ENCODE results near the gene NME7. TPM values are rescaled to one million over a fixed set of nuclear protein-coding genes. Genes with fewer than 3 reads are reported as not detected.

The NME7 gene
- total and polyA plus RNA-seq, 10 donors: 4.0 to 22.0 (median 9.7) TPM

GRCh38 chr1:169204157-169204556, 163.4 kb downstream of the NME7 start:
- Histone ChIP-seq H3K27me3 (replicated peaks in 1 of 7) (no peaks in the 10 kb centered on the region), H3K4me3 (no peak overlapping the region), H3K27ac (no peak overlapping the region), H3K9me3 (no peaks in the 10 kb centered on the region), H3K4me1 (no peaks in the 10 kb centered on the region), H3K36me3 (no peaks in the 10 kb centered on the region)
- no peak for DNase-seq
- intact Hi-C loops (cut with DNase I; ENCODE audit: low total_unique reads): no loop called here
- no peak for TF ChIP-seq POLR2AphosphoS5 (IDR thresholded peaks at IDR 0.05)
- no peak for TF ChIP-seq POLR2A (IDR thresholded peaks at IDR 0.05)
- TF ChIP-seq, protein P1, sequence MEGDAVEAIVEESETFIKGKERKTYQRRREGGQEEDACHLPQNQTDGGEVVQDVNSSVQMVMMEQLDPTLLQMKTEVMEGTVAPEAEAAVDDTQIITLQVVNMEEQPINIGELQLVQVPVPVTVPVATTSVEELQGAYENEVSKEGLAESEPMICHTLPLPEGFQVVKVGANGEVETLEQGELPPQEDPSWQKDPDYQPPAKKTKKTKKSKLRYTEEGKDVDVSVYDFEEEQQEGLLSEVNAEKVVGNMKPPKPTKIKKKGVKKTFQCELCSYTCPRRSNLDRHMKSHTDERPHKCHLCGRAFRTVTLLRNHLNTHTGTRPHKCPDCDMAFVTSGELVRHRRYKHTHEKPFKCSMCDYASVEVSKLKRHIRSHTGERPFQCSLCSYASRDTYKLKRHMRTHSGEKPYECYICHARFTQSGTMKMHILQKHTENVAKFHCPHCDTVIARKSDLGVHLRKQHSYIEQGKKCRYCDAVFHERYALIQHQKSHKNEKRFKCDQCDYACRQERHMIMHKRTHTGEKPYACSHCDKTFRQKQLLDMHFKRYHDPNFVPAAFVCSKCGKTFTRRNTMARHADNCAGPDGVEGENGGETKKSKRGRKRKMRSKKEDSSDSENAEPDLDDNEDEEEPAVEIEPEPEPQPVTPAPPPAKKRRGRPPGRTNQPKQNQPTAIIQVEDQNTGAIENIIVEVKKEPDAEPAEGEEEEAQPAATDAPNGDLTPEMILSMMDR (IDR thresholded peaks at IDR 0.05 in 8 of 11, conservative IDR thresholded peaks at IDR 0.05 in 3 of 11): no peak

- DNase-seq: no peak
- Histone ChIP-seq H3K27ac (no peak overlapping the region), H3K27me3 (replicated peaks in 1 of 7) (no peaks in the 10 kb centered on the region), H3K4me1 (no peaks in the 10 kb centered on the region), H3K4me3 (no peak overlapping the region), H3K9me3 (peaks cover 0 to 2% (median 0%) of the 10 kb centered on the region in 8 donors), H3K36me3 (no peaks in the 10 kb centered on the region)
- intact Hi-C loops (cut with DNase I; ENCODE audit: low total_unique reads): no loop called here
- 95 to 99% (median 96%) methylated on average over 3 of the region's 3 CpGs for WGBS, 5 donors
- TF ChIP-seq POLR2A (IDR thresholded peaks at IDR 0.05): no peak
- TF ChIP-seq, protein P1 (IDR thresholded peaks at IDR 0.05 in 8 of 11, conservative IDR thresholded peaks at IDR 0.05 in 3 of 11): no peak
- TF ChIP-seq POLR2AphosphoS5 (IDR thresholded peaks at IDR 0.05): no peak
Measured at GRCh38 chr1:169202791-169203665, 164.6 kb downstream of the NME7 start.

DNA sequence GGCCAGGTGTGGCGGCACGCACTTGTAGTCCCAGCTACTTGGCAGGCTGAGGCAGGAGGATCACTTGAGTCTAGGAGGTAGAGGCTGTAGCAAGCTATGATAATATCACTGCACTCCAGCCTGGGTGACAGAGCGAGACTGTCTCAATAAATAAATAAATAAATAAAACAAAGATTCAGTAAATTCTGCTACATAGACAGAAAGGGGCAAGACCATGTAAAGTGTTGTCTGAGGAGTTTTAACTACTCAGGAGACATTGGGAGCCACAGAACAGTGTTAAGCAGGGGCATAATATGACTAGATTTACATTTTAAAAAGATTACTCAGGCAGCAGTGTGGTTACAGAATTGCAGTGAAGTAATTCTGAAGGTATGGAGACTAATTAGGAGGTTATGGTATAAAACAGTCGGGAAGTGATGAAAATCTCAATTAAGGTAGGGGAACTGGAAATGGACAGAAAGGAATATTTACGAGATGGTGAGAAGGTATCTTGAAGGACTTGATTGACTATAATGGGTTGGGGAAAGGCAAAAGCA, 166.4 kb downstream of the NME7 start:
- intact Hi-C loops (cut with DNase I; ENCODE audit: low total_unique reads): no loop called here
- no peak for DNase-seq
- H3K36me3 ChIP-seq: no peaks in the 10 kb centered on the region
- TF ChIP-seq, protein P1 (IDR thresholded peaks at IDR 0.05 in 8 of 11, conservative IDR thresholded peaks at IDR 0.05 in 3 of 11): no peak
- no peak for TF ChIP-seq POLR2A (IDR thresholded peaks at IDR 0.05)
- TF ChIP-seq POLR2AphosphoS5 (IDR thresholded peaks at IDR 0.05): no peak
- peaks cover 0 to 9% (median 2%) of the 10 kb centered on the region in 8 donors for H3K9me3 ChIP-seq
- no peak overlapping the region for H3K4me3 ChIP-seq
- no peaks in the 10 kb centered on the region for H3K4me1 ChIP-seq
- H3K27me3 ChIP-seq (replicated peaks in 1 of 7): no peaks in the 10 kb centered on the region
- no peak overlapping the region for H3K27ac ChIP-seq
- 96 to 100% (median 96%) methylated on average over 5 of the region's 5 CpGs for WGBS, 5 donors

DNA sequence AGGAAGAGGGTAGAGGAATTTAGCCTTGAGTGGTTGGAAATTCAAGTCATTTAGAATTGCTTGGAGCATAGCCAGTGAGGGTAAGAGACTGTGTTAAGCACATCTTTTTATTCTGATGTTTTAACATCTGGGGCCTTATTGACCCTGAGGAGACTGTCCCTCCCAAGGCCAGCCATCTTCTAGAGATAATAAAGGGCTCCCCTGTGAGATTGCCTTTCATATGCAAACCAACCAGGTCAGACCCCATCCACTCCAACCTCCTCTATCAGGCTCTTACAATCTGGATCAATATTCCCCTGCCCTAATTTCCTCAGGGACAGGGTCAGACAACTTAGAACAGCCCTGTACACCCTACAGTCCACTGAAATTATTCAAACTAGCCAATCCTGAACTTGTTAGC, 167.3 kb downstream of the NME7 start:
- intact Hi-C loops (cut with DNase I; ENCODE audit: low total_unique reads): no loop called here
- no peaks in the 10 kb centered on the region for H3K36me3 ChIP-seq
- peaks cover 0 to 9% (median 2%) of the 10 kb centered on the region in 8 donors for H3K9me3 ChIP-seq
- TF ChIP-seq POLR2AphosphoS5 (IDR thresholded peaks at IDR 0.05) (no peak), POLR2A (IDR thresholded peaks at IDR 0.05) (no peak)
- TF ChIP-seq, protein P1 (IDR thresholded peaks at IDR 0.05 in 8 of 11, conservative IDR thresholded peaks at IDR 0.05 in 3 of 11): no peak
- no peak overlapping the region for H3K4me3 ChIP-seq
- H3K4me1 ChIP-seq: no peaks in the 10 kb centered on the region
- no peak overlapping the region for H3K27ac ChIP-seq
- no peak for DNase-seq
- no peaks in the 10 kb centered on the region for H3K27me3 ChIP-seq (replicated peaks in 1 of 7)
